Left ventricle myocardium inferior (tissue), 1 donor: Measurements from ENCODE around the gene ZFP37. TPM values are rescaled to one million over a fixed set of nuclear protein-coding genes. Genes with fewer than 3 reads are reported as not detected.
A peak's percentile ranks its signal among the peaks of the same experiment; 100 is the strongest.

Experiments used
- DNase-seq: peaks from one replicate; pipeline ENCODE4 v3.0.0-alpha.2; 2020
- H3K27ac ChIP-seq: fragments of 200-600 bp; replicated peaks from 2 replicates; pipeline ENCODE4 v1.8.0; 2021
- H3K27me3 ChIP-seq: fragments of 200-600 bp; 2 replicates; pipeline ENCODE4 v1.8.0; 2021; ENCODE audit warnings: low read depth
- H3K36me3 ChIP-seq: fragments of 200-600 bp; 2 replicates; pipeline ENCODE4 v1.8.0; 2021
- H3K4me1 ChIP-seq: fragments of 200-600 bp; 2 replicates; pipeline ENCODE4 v1.8.0; 2021
- H3K4me3 ChIP-seq: fragments of 200-600 bp; 2 replicates; pipeline ENCODE4 v1.8.0; 2021; ENCODE audit warnings: mild to moderate bottlenecking, moderate library complexity
- H3K9me3 ChIP-seq: fragments of 200-600 bp; replicated peaks from 2 replicates; pipeline ENCODE4 v1.8.0; 2021
- intact Hi-C: fragments of 100-400 bp; cut with micrococcal nuclease; formaldehyde crosslinking; loops from one replicate; pipeline ENCODE4 v1.11.0; 2022
- total RNA-seq: library from RNA; stranded (reverse); fragmentation: NEBNext Ultra II Directional; extraction: Animal tissue kit (Norgen Biotek cat#: 25700); gene quantifications from one replicate; pipeline ENCODE4 v1.2.1, GENCODE V29; 2021
- TF ChIP-seq, protein P1 (sequence below): fragments of 200-600 bp; IDR thresholded peaks from 2 replicates; pipeline ENCODE4 v1.8.0; 2021; ENCODE audit warnings: antibody characterized with exemption, mild to moderate bottlenecking, borderline replicate concordance
- donor health status: DM: no; HTN: yes; CAD: no; lungs with severe emphysema.

The ZFP37 gene
- total RNA-seq, 1 donor from 2014 or later = 1.0 TPM

DNA sequence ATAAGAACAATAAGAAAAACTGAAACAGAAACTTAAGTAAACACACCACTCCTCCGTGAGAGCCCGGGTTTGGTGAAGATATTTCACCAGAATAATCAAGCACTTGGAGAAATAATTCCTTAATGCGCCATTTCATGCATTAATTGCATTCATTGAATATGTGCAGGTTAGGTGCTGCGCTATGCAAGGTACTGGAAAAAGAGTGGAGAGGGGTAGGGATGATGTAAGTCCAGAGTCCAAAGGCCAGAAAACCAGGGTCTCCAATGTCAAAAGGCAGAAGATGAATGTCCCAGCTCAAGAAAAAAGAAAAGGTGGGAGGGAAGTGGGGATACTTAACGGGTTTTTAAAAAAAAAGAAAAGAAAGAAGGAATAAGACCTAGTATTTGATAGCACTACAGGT is 669 bp upstream of the ZFP37 start:
- DNase-seq = no peak
- intact Hi-C loops = no loop called here
- H3K4me1 ChIP-seq = peaks cover 19% of the 10 kb centered on the region
- H3K27ac ChIP-seq = peak overlapping the region; percentile 84
- H3K27me3 ChIP-seq = peaks cover 34% of the 10 kb centered on the region
- TF ChIP-seq, protein P1, sequence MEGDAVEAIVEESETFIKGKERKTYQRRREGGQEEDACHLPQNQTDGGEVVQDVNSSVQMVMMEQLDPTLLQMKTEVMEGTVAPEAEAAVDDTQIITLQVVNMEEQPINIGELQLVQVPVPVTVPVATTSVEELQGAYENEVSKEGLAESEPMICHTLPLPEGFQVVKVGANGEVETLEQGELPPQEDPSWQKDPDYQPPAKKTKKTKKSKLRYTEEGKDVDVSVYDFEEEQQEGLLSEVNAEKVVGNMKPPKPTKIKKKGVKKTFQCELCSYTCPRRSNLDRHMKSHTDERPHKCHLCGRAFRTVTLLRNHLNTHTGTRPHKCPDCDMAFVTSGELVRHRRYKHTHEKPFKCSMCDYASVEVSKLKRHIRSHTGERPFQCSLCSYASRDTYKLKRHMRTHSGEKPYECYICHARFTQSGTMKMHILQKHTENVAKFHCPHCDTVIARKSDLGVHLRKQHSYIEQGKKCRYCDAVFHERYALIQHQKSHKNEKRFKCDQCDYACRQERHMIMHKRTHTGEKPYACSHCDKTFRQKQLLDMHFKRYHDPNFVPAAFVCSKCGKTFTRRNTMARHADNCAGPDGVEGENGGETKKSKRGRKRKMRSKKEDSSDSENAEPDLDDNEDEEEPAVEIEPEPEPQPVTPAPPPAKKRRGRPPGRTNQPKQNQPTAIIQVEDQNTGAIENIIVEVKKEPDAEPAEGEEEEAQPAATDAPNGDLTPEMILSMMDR = no peak
- H3K36me3 ChIP-seq = peaks cover 28% of the 10 kb centered on the region
- H3K4me3 ChIP-seq = peak overlapping the region; percentile 87
- peaks cover 61% of the 10 kb centered on the region for H3K9me3 ChIP-seq

DNA sequence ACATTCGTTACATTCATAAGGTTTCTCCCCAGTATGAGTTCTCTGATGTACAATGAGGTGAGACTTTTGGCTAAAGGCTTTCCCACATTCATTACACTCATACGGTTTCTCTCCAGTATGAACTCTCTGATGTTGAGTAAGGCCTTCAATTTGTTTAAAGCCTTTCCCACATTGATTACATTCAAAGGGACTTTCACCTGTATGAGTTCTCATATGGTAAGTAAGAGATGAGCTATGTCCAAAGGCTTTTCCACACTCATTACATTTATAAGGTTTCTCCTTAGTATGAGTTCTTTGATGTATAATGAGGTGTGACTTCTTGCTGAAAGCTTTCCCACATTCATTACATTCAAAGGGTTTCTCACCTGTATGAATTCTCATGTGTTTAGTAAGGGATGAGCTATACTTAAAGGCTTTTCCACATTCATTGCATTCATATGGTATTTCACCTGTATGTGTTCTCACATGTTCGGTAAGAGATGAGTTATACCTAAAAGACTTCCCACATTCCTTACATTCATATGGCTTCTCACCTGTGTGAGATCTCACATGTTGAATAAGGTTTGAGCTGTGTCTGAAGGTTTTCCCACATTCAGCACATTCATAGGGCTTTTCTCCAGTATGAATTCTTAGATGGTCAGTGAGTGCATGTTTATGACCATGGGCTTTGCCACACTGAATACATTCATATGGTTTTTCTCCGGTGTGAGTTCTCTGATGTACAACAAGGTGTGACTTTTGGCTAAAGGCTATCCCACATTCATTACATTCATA is 13.5 kb downstream of the ZFP37 start:
- DNase-seq = no peak
- Histone ChIP-seq H3K4me3 (no peak overlapping the region), H3K4me1 (no peaks in the 10 kb centered on the region), H3K27me3 (no peaks in the 10 kb centered on the region), H3K9me3 (peaks cover 100% of the 10 kb centered on the region), H3K36me3 (peaks cover 84% of the 10 kb centered on the region), H3K27ac (no peak overlapping the region)
- intact Hi-C loops = no loop called here
- TF ChIP-seq, protein P1 = no peak

DNA sequence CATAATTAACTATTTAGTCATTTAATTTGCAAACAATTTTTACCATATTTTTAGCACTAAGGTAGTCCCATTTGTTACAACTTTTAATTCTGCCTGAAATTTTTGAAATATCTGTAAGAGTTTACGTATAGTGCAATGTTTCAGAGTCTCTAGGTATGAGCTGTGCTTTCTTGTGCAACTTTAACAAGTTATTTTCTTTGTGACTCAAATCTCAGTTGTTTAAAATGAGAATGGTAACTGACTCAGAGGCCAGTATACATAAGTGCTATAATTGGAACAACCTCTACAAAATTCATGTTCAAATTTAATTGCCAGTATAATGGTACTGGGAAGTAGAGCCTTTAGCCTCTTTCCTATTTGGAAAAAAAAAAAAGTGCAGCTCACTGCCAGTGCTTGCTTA is 30.3 kb downstream of the ZFP37 start:
- Histone ChIP-seq H3K4me1 (no peaks in the 10 kb centered on the region), H3K9me3 (peaks cover 92% of the 10 kb centered on the region)

DNA sequence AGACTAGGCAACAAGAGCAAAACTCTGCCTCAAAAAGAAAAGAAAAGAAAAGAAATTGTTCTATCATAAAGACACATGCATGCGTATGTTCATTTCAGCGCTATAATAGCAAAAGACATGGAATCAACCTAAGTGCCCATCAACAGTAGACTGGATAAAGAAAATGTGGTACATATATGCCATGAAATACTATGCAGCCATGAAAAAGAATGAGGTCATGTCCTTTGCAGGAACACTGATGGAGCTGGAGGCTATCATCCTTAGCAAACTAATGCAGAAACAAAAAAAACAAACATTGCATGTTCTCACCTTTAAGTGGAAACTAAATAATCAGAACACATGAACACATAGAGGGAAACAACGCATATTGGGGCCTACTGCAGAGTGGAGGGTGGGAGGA is 38.3 kb downstream of the ZFP37 start:
- no peaks in the 10 kb centered on the region for H3K36me3 ChIP-seq
- no peaks in the 10 kb centered on the region for H3K4me1 ChIP-seq
- DNase-seq = no peak
- peaks cover 2% of the 10 kb centered on the region for H3K27me3 ChIP-seq
- TF ChIP-seq, protein P1 = no peak
- intact Hi-C loops = no loop called here
- H3K9me3 ChIP-seq = peaks cover 96% of the 10 kb centered on the region
- no peak overlapping the region for H3K4me3 ChIP-seq
- H3K27ac ChIP-seq = no peak overlapping the region

More for the DNA sequence above, 30.3 kb downstream of the ZFP37 start:
- TF ChIP-seq, protein P1 = no peak
- Histone ChIP-seq H3K4me3 (no peak overlapping the region), H3K27ac (no peak overlapping the region), H3K36me3 (peaks cover 3% of the 10 kb centered on the region), H3K27me3 (no peaks in the 10 kb centered on the region)
- no peak for DNase-seq
- intact Hi-C loops = no loop called here

DNA sequence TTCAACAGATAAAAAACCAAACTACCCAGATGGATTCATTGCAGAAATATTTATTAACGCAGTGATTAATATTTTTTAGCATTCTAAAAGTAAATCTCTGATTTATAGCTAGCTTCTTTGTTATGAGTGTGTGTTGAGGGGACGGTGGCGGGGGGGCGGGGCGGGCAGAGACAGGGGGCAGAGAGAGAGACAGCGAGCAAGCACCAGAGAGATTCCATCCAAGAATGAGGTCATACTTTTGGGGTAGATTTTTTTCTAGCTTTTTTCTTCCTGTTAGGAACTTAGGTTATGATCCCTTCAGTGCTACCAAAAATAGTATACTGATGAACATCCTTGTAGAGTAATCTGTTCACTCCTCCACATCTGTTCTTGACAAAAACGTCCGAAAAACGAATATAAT is 44.0 kb downstream of the ZFP37 start:
- intact Hi-C loops = no loop called here

More for the DNA sequence above, 44.0 kb downstream of the ZFP37 start:
- Histone ChIP-seq H3K4me1 (peaks cover 9% of the 10 kb centered on the region), H3K9me3 (peaks cover 64% of the 10 kb centered on the region), H3K36me3 (no peaks in the 10 kb centered on the region), H3K27me3 (peaks cover 4% of the 10 kb centered on the region), H3K4me3 (peak overlapping the region; percentile 67), H3K27ac (no peak overlapping the region)
- DNase-seq = no peak
- TF ChIP-seq, protein P1 = no peak
